ENCODE data around the gene EML6.
"Not testable (repeated sequence)": the region's sequence is repeated elsewhere in the genome, so short reads cannot be mapped to it uniquely, and the experiment has no call there.

EML6 gene

GRCh38 chr2:54975598-54976492 lies 252.4 kb downstream of the EML6 start:
- DNase-seq = no peak

GRCh38 chr2:54977149-54977548 lies 253.7 kb downstream of the EML6 start:
- no peak for DNase-seq

- DNase-seq = no peak
These were observed 256.0 kb downstream of the EML6 start for GRCh38 chr2:54979321-54980044.

GRCh38 chr2:54981385-54981784 lies 257.9 kb downstream of the EML6 start:
- DNase-seq = no peak

DNA sequence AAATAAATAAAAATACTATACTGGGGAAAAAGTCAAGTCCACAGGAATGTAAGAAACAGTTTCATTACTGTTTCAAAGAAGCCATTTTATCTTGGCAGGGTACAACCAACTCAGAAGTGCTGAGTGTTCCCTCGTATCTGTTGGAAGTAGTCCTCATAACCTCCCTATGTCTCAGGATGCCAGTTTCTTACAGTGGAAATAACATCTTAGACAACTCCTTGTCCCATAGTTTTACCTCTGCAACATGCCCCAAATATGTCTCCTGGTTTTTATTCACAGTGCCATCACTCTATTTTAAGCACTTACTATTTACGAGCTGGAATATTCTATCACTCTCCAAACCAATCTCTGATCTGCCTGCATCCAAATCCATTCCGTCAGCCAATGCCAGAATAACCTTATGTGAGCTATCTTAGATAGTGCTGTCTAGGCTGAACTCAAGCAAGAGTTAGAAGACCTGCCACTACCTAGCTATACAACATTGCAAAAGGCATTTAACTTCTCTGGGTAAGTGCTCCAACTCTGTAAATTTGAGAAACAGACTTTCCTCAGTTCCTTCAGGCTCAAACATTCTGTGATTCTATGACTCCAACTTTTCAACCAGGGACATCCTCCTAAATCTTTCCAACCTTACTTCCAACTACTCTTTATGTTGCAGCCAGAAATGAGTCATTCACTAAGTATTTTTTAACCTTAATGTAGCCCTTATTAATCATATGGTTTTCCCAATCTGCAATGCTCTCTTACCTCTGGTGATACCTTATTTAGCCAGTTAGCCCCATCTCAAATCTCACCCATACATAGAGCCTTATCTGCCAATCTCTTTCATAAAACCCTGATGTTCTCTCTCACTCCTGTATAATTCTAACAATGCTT lies 260.1 kb downstream of the EML6 start:
- no peak for DNase-seq

- no peak for DNase-seq
These were observed 261.0 kb downstream of the EML6 start for GRCh38 chr2:54984476-54984875.

GRCh38 chr2:54986264-54986663 lies 262.8 kb downstream of the EML6 start:
- DNase-seq = no peak

DNA sequence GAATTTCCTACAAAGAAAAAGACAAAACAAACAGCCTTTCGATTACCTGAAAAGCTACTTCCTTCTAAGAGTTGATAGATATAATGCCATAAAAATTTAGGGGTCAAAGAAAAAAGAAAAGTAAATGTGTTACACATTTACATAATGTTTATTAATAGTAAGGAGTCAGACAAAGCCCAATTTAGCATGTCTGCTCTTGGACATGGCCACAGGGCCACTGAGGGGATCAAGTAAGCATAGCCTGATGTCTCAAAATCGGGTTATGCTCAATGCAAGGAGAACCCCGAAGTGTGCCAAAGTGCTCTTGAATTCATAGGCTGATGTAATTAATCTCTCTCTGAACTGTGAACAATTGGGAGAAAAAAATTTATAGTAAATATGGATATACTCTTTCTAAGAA lies 265.1 kb downstream of the EML6 start:
- DNase-seq = no peak

- DNase-seq = not testable (repeated sequence)
These were observed 267.2 kb downstream of the EML6 start for GRCh38 chr2:54990694-54991093.

DNA sequence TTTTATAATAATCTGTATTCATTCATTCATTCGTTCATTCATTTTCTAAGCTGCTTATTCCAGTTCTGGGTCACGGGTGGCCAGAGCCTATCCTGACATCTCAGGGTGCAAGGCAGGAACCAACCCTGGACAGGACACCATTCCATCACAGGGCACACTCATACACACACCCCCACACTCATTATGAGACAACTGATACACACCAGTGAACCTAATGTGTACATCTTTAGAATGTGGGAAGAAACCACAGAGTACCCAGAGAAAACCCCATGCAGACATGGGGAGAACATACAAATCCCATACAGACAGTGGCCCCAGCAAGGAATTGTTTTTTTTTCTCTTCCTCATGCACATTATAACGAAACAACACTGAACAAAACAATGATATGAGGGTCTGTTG lies 272.1 kb downstream of the EML6 start:
- DNase-seq = no peak

DNA sequence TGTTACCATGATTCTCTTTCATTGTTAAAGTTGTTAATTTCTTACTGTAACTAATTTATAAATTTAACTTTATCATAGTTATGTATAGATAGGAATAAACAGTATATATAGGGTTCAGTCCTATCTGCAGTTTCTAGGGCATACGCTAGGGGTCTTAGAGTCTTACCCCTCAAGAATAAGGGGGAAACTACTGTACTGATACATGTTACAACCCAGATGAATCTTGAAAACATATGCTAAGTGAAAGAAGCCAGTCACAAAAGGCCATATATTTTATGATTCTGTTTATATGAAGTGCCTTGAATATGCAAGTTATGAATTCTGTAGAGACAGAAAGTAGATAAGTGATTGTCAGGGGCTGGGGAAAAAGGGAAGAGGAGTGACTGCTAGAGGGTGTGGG lies 274.4 kb downstream of the EML6 start:
- DNase-seq = no peak

DNA sequence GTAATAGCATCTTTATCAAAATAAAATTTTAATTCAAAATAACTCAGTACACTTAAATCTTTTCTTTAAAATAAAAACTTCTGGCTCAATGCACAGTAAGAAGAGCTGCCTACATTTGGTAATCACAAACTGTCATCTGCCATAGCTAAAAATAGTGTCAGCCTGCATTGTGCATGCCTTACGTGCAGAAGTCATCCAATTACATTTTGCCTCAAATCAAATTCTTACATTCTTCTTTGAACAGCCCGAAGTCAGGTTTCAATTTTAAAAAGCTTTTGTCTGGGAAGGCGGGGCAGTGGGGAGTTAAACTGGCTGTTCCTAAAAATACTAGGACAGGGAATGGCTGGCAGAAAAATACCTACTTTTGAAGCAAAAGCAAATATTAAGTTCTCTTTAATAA lies 275.7 kb downstream of the EML6 start:
- no peak for DNase-seq

- no peak for DNase-seq
These were observed 276.9 kb downstream of the EML6 start for GRCh38 chr2:55000341-55000740.

- no peak for DNase-seq
These were observed 278.3 kb downstream of the EML6 start for GRCh38 chr2:55001716-55002115.

DNA sequence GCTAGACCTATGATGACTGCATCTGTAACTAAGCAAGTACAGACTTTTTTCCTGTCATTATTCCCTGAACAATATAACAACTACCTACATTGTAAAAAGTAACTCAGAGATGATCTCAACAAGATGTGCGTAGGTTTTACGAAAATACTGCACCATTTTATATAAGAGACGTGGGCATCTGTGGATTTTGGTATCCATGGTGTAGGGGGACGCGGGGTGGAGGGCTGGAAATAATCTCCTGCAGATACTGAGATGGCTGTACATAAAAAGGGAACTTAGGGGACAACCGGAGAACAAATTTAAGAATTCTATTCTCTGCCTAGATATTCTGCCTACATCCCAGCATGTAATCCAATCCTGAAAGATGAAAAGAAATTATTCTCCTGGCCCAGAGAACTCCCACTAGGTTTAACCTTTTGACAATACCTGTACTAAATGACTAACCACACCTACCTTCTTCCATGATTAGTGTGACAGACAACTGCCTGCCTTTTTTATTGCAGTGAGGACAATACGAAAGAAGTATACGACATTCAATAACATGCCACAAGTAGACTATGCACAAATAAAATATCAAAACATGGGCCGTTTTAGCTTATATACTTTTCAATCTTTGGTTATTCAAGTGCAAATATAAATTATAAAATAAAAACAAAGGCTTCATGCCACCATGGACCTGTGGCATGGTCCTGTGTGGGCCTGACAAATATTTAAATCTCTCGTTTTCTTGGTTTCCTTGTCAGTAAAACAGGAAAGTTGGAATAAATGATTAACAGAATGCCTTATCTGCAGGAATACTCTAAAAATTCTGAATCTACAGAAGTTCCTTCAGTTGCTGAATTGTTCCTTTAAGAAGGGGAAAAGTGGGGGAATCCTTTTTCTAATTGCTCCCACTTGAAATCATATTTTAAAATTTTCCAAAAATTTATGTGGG lies 280.5 kb downstream of the EML6 start:
- no peak for DNase-seq

- DNase-seq = no peak
These were observed 282.8 kb downstream of the EML6 start for GRCh38 chr2:55006306-55006705.

GRCh38 chr2:55009277-55010060 lies 286.0 kb downstream of the EML6 start:
- DNase-seq = no peak

DNA sequence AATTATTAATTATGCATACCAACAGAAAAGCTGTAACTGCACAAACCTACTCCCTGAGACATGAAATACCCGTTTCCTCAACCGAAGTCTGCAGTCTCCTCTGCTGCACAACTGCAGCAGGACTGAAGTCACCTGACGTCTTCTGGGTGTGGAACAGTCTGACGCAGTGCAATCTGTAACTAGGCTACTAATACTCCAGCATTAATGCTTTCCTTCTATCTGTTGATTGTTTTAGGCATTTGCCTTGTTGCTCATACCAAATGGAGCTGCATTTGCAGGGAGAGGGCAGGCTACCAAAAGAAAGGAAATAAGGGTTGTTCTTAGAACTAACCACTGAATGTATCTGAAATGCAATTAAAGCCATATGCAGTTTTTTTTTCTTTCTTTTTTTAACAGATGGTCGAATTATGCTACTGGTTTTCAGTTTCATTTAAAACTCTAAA lies 286.7 kb downstream of the EML6 start:
- peak; percentile 16 for DNase-seq

- DNase-seq = no peak
These were observed 287.5 kb downstream of the EML6 start for GRCh38 chr2:55010915-55011314.

DNA sequence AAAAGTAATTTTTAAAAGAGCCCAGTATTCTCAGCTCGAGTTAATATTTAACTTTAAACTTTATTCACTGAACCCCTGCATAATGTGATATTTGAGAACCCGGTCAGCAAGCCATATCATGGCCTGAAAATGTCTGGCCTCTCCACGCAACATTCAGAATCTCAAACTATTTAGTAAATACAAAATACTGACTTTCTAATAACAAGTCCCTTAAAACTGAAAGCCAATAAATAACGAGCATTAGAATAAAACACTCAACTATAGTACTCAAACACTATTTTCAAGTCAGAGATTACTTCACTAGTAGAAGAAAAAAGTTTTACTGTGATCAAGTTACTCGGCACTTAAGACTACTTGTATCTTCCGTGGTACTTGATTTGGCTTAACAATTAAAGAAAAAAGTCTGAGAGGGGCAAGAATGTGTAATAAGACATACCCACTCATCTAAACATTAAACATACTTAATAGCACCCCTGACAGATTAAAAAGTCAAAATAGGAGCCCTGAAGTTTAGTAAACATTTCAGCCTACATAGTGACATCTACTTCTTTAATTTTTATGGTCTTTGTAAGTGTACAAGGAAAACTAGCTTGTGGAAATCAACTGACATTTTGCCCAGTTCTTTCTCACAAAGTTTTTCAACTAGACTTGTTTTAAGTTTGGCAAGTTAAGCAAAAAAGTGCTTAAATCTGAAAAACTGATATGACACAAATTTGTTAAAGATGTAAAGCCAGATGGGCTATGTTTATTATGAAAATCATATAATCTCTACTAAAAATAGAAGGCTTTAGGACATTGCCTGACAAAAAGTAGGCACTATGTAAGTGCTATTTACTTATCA lies 288.6 kb downstream of the EML6 start:
- DNase-seq = no peak

Data from stimulated activated CD4-positive, alpha-beta T cell treated with anti-CD3 and anti-CD28 coated beads, Interleukin-4, amount 100 ng/mL, for 1 hour (primary cell).